CMK (cell line): ENCODE data around the gene PTMS.

Source experiments
- DNase-seq: peaks from one replicate; pipeline ENCODE4 v3.0.0-alpha.2; 2010; ENCODE audit warnings: low read depth

Gene PTMS

DNA sequence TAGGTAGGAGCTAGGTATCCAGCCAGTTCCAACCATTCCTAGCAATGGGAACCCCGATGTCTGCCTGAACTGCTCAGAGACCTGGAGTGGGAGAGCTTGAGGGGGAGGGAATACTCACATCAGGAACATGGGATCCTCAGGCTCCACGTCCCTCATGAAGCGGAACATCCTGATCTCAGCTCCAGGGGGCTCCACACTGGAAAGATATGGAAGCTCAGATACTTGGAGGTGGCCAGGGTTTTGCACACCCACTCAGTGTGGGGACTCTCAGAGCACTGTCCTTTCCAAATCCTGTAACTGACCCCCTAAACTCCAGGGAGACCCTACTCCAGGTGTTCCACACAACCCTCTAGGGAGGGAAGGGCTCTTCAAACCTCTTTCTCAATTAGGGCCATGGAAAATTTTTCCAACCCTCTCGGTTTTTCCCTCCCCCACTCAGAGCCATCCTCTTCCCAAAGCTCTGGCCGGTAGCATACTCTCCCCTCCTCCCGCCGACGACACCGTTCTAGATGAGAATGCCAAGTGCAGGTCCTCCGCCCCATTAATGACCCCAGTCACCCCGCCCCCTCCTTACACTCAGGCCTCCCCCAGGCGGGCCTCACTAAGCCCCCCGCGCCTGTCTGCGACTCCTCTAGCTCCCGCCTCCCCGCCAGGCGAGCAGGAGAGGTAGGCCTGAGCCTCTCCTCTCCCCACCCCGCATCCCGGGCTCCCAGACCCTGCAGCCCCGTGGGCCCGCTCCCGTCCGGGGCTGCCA is 13.8 kb upstream of the PTMS start:
- no peak for DNase-seq

DNA sequence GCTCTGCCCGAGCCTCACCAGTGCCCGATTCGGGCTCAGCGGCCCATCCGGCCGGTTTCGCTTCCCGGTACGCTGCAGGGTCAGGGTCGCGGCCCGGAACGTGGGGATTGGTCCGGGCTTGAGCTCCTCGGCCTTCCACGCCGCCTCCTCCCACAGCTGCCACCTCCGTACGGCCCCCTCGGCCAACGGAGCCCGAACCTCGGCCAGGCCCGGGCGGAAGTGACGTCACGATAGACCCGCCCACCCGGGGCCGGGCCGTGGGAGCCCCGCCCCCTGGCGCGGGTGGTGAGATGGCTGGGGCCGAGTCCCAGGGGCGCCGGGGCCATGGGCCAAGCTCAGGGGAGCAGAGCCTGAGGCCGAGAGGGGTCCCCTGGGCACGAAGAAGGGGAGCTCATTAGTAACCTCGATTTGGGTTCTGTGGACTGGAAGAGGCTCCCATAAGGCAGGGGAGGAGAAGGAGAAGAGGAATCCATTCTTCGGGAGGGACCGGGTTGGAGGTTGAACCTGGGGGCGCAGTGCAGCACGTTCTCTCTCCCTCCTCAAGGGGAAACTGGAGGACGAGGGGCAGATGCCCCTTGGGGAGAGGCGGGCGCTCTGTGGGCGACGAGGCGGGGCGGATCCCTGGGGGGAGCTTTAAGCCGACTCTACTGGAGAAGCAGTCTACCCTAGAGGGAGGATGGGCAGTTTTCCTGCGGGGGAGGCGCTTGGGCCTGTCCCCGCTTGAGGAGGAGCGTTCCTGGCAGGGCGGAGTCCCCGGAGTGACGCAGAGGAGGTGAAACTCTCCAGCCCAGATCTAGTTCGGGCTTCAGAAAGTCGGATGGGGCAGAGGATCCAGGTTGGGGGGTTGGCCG is 13.0 kb upstream of the PTMS start, which contains the start of gene MLF2:
Gene MLF2, minus strand, starts transcription at position 221 of the 851 bp plus-strand sequence. CDS start 807 bp downstream, outside the sequence.
- DNase-seq: peak; percentile 95

DNA sequence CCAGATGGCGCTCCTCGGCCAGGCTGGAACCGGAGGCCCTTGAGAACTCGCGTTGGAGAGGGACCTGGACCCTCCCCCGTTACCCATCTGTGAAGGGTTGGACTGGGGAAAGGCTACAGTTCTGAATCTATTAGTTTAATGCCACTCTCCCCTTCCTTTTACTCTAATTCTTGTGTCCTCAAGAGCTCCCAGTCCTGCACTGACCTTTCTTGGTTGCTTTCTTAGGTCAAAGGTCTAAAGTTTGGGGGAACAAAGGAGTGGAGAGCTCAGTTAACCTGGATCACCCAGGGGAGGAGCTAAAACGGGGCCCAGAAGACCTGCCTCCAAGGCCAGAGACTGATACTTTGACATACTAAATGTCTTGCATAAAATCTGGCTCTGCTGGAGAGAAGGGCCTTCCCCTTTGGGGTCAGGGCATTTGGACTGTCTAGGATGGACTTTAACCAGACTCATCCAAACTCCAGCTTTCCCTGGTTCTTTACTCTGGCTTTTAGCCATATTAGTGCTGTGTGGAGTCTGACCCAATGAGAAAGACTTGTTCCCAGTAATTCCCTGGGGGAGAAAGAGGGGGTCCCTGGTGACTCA is 12.3 kb upstream of the PTMS start:
- DNase-seq: no peak

DNA sequence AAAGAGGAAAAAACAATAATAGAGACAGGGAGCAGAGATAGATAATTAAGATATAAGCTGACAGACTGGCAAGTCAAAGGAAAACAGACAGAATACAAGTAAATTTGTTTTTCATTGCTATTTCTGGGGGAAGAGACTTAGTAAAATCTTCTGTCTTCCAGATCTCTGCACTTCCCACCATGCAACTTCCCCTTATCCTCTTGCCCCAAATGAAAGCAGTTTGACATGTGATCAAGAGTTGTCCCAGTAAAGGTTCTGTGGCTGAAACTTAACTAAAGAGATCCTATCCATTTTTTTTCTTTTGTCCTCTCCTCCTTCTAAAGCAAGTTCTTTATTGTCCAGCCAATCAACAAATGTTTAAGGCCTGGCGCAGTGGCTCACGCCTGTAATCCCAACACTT is 11.8 kb upstream of the PTMS start:
- DNase-seq: no peak

DNA sequence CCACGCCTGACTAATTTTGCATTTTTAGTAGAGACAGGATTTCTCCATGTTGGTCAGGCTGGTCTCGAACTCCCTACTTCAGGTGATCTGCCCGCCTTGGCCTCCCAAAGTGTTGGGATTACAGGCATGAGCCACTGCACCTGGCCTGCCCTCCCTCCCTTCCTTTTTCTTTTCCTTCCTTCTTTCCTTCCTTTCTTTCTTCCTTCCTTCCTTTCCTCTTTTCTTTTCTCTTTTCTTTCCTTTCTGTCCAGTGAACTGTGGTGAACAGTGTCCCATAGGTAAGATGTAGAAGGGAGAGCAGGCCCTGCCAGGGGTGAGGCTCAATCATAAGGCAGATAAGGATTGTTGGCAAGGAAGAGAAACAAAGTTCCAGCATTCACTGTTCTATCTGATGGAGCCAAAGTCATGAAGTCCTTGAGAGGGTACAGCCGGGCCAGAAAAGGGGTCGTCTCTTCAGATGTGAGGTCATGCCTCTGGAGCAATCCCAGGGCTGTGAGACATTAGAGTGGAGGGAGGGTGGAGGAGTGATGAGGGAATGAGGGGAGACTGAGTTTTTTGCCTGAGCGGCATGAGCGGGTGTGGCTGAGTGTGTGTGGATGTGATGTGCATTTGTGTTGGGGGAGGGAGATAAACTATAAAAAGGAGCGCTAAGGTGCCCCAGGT is 9.0 kb upstream of the PTMS start:
- no peak for DNase-seq

DNA sequence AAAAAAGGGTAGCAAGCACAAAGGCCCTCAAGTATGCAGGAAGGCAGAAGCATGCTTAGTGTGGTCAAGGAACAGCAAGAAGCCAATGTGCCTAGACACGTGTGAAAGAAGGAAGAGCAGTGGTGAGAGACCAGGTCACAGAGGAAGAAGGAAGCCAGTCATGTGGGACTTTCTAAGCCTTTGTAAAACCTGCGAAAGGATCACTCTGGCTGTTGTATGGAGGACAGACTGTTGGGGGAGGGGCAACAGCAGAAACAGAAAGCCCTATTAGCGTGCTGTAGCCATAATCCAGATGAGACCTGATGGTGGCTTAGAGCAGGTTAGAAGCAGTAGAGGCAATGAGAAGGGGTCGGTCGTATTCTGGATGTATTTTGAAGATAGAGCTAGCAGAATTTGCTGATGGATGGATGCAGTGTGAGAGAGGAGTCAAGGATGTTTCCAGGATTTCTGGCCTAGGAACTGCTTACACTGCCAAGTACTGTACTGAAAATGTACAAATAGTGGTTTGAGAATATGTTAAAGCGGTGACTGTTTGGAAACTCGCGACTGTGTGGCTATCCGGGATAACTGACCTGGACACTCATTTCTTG is 7.6 kb upstream of the PTMS start:
- DNase-seq: no peak

DNA sequence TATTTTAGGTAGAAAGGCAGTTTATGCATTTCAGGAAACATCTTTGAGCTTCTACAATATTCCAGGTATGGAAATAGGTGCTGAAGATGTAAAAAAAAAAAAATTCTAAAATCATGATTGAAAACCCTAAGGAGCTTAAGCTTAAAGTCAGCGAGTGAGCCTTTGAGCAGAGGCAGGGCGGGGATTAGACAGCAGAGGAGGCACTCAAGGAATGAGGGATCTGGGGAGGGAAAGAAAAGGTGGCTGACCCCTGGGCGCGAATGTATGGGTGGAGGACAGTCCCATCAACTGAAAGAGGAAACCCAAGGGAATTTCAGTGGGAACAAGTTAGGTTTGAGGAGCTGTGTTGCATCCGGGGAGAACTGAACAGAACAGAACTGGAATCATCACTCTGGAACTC is 6.4 kb upstream of the PTMS start:
- DNase-seq: no peak

DNA sequence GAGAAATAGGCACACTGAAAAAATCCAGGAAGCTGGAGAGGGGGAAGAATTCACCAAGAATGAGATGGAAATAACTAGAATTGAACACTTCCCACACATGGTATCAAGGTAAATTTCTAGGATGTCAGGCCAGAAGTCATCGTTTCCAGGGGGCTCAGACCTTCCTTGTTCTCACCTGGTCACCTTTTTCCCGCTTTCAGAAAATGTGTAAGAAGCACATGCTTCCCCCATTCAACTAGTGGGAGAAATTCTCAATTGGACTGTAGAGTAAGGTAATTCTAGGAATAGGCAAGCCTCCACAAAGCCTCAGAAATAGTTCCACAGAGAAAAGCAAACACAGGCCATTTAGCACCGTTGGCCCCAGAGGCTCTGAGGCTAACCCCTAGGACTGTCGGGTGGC is 2.8 kb upstream of the PTMS start:
- DNase-seq: no peak

DNA sequence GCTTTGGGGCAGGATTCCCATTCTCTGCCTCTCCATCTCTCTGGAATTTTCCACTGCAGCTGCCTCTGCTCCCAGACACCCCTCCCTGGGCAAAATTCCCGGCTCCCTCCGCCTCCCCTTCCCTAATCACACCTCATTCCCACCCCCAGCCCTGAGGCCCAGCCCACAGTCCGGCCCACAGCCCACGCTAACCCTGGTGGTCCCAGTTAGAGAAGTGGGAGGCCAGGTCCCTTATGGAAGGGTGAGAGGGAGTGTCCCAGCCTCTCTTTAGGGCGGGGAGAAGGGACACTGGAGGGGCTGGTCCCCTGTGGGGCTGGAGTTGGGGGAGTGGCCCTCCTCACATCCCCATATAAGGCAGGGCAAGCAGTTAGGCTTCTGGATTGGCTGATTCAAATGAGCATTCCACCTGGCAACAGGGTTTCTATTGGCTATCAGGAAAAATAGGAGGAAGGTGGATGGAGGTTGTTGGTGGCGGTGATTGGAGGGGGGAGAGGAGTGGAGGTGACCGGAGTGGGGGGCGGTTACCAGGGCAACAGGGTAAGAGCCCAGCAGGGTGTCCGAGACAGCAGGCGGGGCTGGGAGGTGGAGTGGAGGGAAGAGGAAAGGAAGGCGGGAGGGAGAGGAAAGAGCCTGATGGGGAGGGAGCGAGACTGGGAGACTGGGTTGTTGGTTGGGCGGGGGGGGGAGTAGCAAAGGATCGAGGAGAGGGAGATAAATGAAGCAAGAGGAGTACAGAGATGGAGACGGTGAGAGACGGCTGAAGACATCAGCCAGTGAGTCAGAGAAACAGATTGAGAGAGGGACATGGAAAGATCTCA is 1.9 kb upstream of the PTMS start:
- DNase-seq: peak; percentile 85

DNA sequence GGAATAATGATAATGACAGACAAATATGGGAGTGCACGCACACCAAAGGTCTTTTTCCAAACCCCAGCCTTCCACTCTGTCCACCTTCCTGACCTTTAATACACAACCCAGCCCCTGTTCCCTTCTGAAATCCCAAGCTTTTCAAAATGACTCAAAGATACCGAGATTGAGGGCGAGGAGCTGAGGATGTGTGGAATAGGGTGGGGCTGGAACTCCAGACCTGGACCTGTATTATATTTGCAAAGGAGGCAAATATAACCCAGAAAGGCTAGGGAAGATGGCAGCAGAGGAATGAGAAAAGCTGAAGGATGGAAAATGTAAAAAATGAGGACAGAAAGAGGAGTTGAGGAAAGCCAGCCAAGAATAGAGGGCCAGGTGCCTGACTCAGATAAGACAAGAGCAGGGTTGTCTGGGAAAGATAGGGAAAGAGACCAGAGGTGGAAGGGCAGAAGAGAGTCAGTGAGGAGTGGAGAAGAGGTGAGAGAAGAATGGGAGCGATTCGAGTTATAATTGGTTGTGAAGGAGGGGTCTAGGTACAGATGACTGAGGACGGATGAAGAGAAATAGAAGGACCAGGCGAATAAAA is 1.0 kb upstream of the PTMS start:
- no peak for DNase-seq

DNA sequence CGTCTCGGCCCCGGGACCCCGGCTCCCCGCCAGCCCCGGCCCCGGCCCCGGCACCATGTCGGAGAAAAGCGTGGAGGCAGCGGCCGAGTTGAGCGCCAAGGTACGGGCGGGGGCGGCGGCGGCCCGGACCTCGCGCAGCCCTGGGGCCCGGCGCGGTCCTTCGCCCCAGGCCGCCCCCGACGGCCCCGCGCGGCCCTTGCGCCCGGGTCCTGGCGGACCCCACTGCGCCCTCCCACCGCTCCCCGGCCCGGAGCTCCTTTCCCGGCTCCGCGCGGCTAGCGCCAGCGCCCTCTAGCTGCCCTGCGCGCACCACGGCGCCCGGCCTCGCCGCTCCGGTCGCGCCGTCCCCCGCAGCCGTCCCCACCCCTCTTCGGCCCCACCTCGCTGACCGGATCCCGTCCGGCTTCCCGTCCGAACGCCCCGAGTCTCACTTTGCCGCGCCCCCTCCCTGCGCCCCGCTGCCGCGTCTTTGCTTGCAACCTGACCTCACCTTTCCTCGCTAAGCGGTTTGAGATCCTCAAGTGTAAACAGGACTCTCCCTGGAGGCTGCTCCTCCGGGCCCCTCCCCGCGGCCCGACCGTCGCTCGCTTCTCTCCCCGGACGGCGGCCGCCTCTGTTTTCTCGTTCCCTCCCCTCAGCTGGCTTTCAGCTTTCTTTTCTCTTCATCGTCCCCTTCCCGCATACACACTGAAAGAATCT is 637 bp downstream of the PTMS start:
- peak; percentile 54 for DNase-seq

DNA sequence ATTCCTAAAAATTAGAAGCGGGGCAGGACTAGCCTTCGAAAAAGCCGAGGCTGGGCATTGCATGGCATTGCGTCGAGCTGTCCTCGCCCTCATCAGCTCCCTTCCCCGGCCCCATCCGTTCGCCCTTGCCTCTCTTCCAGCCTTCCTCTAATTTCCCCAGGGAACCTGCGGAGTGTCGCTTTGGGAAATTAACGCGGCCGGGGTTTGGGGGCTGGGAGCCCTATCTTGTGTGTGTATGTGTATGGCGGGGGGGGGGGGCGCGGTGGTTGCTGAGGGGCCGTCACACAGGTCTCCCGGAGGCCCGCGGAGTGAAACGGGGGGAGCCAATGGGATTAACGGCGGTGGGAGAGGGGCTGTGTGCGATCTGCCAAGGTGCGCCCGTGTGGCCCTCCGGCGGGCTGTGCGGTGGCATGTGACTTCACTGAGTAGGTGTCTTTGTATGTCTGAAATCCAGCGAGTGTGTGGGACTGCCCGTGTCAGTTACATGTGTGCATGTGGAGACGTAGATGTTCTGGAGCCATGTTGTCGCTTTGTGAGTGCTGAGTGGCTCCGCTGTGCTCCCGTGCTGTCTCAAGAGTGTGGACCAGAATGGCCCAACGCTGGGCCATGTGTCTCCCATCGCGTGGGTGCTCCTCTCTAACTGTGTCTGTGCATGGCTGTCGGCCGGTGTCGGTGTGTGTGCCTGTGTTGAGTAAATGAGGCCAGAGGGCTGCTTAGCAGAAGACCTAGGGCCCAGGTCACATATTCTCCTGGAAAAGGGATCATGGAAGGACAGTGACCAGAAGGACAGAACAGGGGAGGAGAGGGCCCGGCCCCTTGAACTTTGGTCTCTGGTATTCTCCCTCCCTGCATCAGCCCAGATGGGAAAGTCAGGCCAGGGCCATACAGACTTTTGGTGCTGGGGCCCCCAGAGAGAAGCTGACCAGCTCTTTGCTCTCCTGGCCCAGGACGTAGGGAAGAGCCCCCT is 1.5 kb downstream of the PTMS start:
- DNase-seq: no peak

DNA sequence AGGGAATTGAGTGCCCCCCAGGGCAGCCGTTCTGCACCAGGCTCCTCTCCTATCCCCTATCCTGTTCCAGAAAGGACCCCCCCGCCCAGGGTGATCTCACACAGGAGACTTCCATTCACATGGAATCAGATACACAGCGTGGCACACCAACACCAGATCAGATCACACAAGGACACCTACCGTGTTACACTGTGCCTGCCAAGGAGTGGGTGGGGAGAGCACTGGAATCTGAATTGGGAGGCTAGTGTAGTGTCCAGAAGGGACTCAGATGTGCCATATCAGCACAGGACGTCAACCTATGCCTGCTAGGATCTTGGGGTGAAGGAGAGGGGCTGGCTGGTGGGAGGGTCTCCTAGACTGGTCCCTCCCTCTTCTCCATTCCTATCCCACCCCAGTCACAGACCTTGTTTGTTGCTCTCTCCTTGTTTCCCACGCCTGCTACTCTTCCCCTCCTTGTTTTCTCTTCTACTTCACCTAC is 2.3 kb downstream of the PTMS start:
- no peak for DNase-seq

DNA sequence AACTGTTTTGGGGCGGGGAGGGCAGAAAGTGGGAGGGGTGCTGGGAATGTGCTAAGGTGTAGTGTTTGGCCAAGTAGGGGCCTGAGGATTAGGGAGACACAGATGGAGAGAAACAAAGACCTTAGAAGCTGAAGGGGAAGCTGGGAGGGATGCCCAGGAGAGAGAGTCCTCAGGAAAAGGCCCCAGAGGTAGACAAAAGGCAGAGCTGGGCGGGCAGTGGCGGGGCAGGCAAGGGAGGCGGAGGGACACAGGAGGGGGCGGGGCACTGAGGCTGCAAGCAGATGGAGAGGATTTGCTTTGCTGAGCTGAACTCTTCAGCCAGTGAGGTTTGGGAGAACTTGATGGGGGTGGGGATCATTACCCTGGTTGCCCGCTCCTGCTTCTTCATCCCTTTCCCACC is 2.8 kb downstream of the PTMS start:
- no peak for DNase-seq

DNA sequence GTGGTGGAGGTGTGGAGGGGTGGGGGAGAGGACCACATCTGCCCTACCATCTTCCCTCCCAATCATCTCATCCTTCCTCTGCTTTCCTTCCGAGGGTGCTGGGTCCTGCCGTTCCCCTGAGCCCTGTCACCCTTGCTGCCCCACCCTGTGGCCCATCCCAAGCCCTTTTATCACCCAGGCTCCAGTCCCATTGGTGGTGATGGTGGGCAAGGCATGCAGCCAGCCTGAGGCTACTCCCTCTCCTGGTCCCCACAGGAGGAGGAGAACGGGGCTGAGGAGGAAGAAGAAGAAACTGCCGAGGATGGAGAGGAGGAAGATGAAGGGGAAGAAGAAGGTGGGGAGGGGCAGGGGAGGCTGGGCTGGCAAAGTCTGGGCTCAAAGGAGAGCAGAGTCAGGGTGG is 3.5 kb downstream of the PTMS start:
- DNase-seq: no peak

DNA sequence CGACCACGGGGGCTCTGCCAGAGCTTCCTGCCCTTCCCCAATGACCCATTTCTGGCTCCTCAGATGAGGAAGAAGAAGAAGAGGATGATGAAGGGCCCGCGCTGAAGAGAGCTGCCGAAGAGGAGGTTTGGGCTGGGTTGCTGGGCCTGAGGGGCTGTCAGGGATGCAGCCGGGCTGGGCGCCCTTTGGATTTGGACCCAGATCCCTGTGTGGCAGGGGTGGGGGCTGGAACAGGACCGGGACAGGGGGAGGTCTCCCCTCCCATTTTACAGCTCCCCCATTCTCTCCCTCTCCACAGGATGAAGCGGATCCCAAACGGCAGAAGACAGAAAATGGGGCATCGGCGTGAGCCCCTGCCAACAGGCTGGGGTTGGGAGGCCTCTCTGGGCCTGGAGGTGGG is 3.9 kb downstream of the PTMS start:
- DNase-seq: no peak

DNA sequence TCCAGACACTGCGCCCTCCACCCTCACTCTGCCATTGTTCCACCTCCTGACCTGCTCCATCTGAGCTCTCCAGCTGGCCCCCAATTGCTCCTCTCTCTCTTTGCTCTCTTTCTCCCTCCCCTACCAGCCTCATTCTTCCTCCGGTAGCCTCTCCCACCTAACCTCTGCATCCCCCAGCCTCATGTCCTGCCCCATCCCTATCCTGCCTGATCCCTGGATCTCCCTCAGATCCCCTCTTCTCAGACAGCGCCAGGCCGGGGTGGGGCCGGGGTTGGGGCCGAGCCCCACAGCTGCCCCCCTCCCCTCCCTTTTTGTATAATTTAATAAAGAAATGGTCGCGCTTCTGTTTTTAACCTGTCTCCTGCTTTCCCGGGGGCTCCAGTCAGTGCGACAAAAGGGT is 4.4 kb downstream of the PTMS start:
- DNase-seq: no peak

DNA sequence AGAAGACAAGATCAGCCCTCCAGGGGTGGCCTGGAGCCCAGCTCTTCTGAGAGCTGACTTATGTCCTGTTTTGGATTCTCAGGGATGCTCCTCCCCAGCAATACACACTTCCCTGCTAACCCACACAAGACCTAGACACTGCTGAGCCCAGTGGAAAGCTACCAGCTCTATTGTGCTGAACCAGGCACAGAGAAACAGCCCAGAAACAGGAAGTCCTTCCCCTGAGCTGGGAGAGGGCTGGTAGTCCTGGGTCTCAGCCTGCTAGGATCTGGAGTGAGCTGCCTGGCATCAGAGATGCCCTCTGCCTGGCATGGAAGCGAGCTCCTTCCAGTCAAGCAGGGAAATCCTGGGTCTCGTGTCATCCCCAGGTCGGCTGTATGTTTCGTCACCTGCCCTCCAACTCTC is 4.9 kb downstream of the PTMS start:
- DNase-seq: no peak
